ENCODE data around the gene FKBP10. TPM values are rescaled to one million over a fixed set of nuclear protein-coding genes. Genes with fewer than 3 reads are reported as not detected.

Gene FKBP10
- total RNA-seq, 1 donor from 2014 or later = 249 TPM

GRCh38 chr17:41777574-41778188 lies 35.1 kb upstream of the FKBP10 start:
- Mint-ChIP-seq H3K27me3 (no peaks in the 10 kb centered on the region), H3K4me1 (ENCODE audit: unreplicated experiment) (peaks cover 24% of the 10 kb centered on the region), H3K9me3 (no peaks in the 10 kb centered on the region), H3K36me3 (no peaks in the 10 kb centered on the region), H3K4me3 (no peak overlapping the region), H3K27ac (peak overlapping the region; percentile 87)
- DNase-seq (ENCODE audit: extremely low spot score, unreplicated experiment) = no peak
- TF ChIP-seq, protein P1, sequence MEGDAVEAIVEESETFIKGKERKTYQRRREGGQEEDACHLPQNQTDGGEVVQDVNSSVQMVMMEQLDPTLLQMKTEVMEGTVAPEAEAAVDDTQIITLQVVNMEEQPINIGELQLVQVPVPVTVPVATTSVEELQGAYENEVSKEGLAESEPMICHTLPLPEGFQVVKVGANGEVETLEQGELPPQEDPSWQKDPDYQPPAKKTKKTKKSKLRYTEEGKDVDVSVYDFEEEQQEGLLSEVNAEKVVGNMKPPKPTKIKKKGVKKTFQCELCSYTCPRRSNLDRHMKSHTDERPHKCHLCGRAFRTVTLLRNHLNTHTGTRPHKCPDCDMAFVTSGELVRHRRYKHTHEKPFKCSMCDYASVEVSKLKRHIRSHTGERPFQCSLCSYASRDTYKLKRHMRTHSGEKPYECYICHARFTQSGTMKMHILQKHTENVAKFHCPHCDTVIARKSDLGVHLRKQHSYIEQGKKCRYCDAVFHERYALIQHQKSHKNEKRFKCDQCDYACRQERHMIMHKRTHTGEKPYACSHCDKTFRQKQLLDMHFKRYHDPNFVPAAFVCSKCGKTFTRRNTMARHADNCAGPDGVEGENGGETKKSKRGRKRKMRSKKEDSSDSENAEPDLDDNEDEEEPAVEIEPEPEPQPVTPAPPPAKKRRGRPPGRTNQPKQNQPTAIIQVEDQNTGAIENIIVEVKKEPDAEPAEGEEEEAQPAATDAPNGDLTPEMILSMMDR (conservative IDR thresholded peaks at IDR 0.05) = no peak

DNA sequence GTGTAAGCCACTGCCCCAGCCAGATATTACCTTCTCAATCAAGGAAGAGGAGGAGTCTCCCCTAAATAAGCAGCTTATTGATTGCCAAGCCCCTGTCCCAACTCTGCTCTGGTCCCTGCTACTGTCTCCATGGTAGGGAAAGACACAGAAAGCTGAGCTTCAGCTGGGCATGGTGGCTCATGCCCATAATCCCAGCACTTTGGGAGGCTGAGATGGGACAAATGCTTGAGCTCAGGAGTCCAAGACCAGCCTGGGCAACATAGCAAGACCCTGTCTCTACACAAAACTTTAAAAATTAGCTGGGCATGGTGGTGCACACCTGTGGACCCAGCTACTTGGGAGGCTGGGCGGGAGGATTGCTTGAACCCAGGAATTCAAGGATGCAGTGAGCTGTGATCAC lies 32.9 kb upstream of the FKBP10 start:
- Mint-ChIP-seq H3K9me3 (no peaks in the 10 kb centered on the region), H3K4me3 (no peak overlapping the region), H3K27ac (no peak overlapping the region), H3K36me3 (no peaks in the 10 kb centered on the region), H3K4me1 (ENCODE audit: unreplicated experiment) (peaks cover 20% of the 10 kb centered on the region), H3K27me3 (no peaks in the 10 kb centered on the region)
- no peak for DNase-seq (ENCODE audit: extremely low spot score, unreplicated experiment)
- TF ChIP-seq, protein P1 (conservative IDR thresholded peaks at IDR 0.05) = no peak

- Mint-ChIP-seq H3K4me1 (ENCODE audit: unreplicated experiment) (peaks cover 22% of the 10 kb centered on the region), H3K36me3 (no peaks in the 10 kb centered on the region), H3K27me3 (no peaks in the 10 kb centered on the region), H3K9me3 (no peaks in the 10 kb centered on the region), H3K27ac (peak overlapping the region; percentile 86), H3K4me3 (peak overlapping the region; percentile 80)
- no peak for DNase-seq (ENCODE audit: extremely low spot score, unreplicated experiment)
- TF ChIP-seq, protein P1 (conservative IDR thresholded peaks at IDR 0.05) = no peak
Measured at GRCh38 chr17:41781404-41782110, 31.2 kb upstream of the FKBP10 start.

- Mint-ChIP-seq H3K4me3 (peak overlapping the region; percentile 80), H3K27me3 (no peaks in the 10 kb centered on the region), H3K4me1 (ENCODE audit: unreplicated experiment) (peaks cover 22% of the 10 kb centered on the region), H3K27ac (peak overlapping the region; percentile 86), H3K9me3 (no peaks in the 10 kb centered on the region), H3K36me3 (no peaks in the 10 kb centered on the region)
- TF ChIP-seq, protein P1 (conservative IDR thresholded peaks at IDR 0.05) = no peak
- DNase-seq (ENCODE audit: extremely low spot score, unreplicated experiment) = no peak
Measured at GRCh38 chr17:41782142-41782541, 30.7 kb upstream of the FKBP10 start.

DNA sequence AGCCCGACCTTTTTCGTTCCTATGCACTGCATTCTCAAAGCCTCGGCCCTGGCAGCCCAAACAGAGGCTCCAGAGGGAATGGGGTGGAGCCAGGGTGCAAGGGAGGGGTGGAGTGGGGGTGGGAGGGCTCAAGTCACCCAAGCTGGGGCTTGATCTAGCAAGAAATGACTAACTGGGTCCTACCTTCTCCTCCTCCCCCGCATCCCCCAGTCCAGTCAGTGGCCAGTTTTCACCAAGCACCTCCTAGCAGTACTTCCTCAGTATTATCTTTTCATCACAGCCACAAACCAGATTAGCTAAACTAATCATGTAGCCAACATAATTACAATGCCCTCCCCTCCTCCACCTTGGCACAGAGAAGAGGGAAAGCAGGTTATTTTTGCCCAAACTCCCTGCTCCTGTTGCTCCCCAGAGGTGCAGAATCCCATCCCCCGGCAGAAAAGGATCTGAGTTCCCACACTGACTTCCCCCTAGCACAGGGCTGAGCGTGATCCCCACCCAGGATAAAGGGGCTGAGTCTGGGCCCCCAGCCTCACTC lies 28.5 kb upstream of the FKBP10 start:
- Mint-ChIP-seq H3K27ac (peak overlapping the region; percentile 98), H3K27me3 (no peaks in the 10 kb centered on the region), H3K9me3 (no peaks in the 10 kb centered on the region), H3K36me3 (no peaks in the 10 kb centered on the region), H3K4me3 (peak overlapping the region; percentile 96), H3K4me1 (ENCODE audit: unreplicated experiment) (peaks cover 26% of the 10 kb centered on the region)
- DNase-seq (ENCODE audit: extremely low spot score, unreplicated experiment) = no peak
- TF ChIP-seq, protein P1 (conservative IDR thresholded peaks at IDR 0.05) = no peak
